Loucy (cell line): ENCODE data around the gene FUBP1.
"Not testable (repeated sequence)": the region's sequence is repeated elsewhere in the genome, so short reads cannot be mapped to it uniquely, and the experiment has no call there.

Experiments used
- H2AFZ ChIP-seq: fragments of 200-600 bp; sonication (generic); 2 replicates; pipeline ENCODE4 v1.6.0; 2016; ENCODE audit warnings: antibody characterized with exemption, mild to moderate bottlenecking, low read length, moderate library complexity
- H3F3A ChIP-seq: fragments of 200-600 bp; 2 replicates; pipeline ENCODE4 v1.6.0; 2016; ENCODE audit warnings: antibody characterized with exemption, low read depth, mild to moderate bottlenecking
- H3K27me3 ChIP-seq: fragments of 200-600 bp; sonication (generic); 2 replicates; pipeline ENCODE4 v1.6.1; 2014; ENCODE audit warnings: low read length, mild to moderate bottlenecking; ENCODE audit not compliant: insufficient read depth, poor library complexity, severe bottlenecking
- H3K36me3 ChIP-seq: fragments of 200-600 bp; sonication (generic); 2 replicates; pipeline ENCODE4 v1.6.1; 2016; ENCODE audit warnings: low read length; ENCODE audit not compliant: insufficient read depth
- H3K4me1 ChIP-seq: fragments of 200-600 bp; sonication (generic); 2 replicates; pipeline ENCODE4 v1.5.1; 2014; ENCODE audit warnings: low read length, mild to moderate bottlenecking; ENCODE audit not compliant: insufficient read depth, poor library complexity, severe bottlenecking
- H3K4me2 ChIP-seq: fragments of 200-600 bp; sonication (generic); 2 replicates; pipeline ENCODE4 v1.6.0; 2014; ENCODE audit warnings: antibody characterized with exemption, low read length, low read depth, mild to moderate bottlenecking; ENCODE audit not compliant: poor library complexity, severe bottlenecking
- H3K4me3 ChIP-seq: fragments of 200-600 bp; sonication (generic); 2 replicates; pipeline ENCODE4 v1.5.1; 2014; ENCODE audit warnings: low read length, mild to moderate bottlenecking, mixed read lengths; ENCODE audit not compliant: poor library complexity, severe bottlenecking
- H3K79me2 ChIP-seq: fragments of 200-600 bp; sonication (generic); 2 replicates; pipeline ENCODE4 v1.6.1; 2014; ENCODE audit warnings: low read length; ENCODE audit not compliant: insufficient read depth
- H3K9ac ChIP-seq: fragments of 200-600 bp; sonication (generic); 2 replicates; pipeline ENCODE4 v1.6.0; 2014; ENCODE audit warnings: mild to moderate bottlenecking, low read depth, low read length, moderate library complexity; ENCODE audit not compliant: poor library complexity, severe bottlenecking
- H3K9me2 ChIP-seq: fragments of 200-600 bp; sonication (generic); replicated peaks from 2 replicates; pipeline ENCODE4 v1.6.1; 2016; ENCODE audit warnings: low read depth, low read length, mixed read lengths
- H3K9me3 ChIP-seq: fragments of 200-600 bp; sonication (generic); 2 replicates; pipeline ENCODE4 v1.6.1; 2014; ENCODE audit warnings: mild to moderate bottlenecking, antibody characterized with exemption, low read length, low read depth; ENCODE audit not compliant: insufficient read depth
- H4K20me1 ChIP-seq: fragments of 200-600 bp; sonication (generic); 2 replicates; pipeline ENCODE4 v1.6.0; 2014; ENCODE audit warnings: antibody characterized with exemption, low read length, mild to moderate bottlenecking; ENCODE audit not compliant: insufficient read depth, poor library complexity, severe bottlenecking
- EZH2phosphoT487 ChIP-seq: fragments of 200-600 bp; IDR thresholded peaks from 2 replicates; pipeline ENCODE4 v1.6.1; 2018; ENCODE audit warnings: antibody characterized with exemption, mild to moderate bottlenecking, moderate library complexity, borderline replicate concordance
- TF ChIP-seq, protein P1 (sequence below): fragments of 200-600 bp; sonication (generic); conservative IDR thresholded peaks from 2 replicates; pipeline ENCODE4 v1.5.1; 2014; ENCODE audit warnings: mild to moderate bottlenecking, antibody characterized with exemption, low read length

FUBP1 gene

DNA sequence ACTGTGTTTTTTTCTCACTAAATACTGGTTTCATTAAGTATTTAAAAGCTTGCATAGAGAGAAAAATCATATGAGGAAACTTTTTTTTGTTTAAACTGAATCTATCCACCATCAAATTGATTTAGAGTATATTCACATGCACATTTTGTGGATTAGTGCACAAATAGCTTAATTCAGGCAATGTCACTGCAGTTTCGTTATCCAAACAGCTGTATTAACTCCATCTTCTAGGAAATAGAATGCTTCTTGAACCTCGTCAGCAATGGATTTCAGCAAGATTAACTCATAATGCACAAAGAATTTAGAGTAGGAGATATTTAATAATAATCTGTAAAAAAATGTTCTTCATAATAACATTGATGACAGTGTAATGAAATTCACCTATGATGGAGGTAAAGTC lies 52.9 kb downstream of the FUBP1 start:
- TF ChIP-seq EZH2phosphoT487, result no peak
- TF ChIP-seq, protein P1, sequence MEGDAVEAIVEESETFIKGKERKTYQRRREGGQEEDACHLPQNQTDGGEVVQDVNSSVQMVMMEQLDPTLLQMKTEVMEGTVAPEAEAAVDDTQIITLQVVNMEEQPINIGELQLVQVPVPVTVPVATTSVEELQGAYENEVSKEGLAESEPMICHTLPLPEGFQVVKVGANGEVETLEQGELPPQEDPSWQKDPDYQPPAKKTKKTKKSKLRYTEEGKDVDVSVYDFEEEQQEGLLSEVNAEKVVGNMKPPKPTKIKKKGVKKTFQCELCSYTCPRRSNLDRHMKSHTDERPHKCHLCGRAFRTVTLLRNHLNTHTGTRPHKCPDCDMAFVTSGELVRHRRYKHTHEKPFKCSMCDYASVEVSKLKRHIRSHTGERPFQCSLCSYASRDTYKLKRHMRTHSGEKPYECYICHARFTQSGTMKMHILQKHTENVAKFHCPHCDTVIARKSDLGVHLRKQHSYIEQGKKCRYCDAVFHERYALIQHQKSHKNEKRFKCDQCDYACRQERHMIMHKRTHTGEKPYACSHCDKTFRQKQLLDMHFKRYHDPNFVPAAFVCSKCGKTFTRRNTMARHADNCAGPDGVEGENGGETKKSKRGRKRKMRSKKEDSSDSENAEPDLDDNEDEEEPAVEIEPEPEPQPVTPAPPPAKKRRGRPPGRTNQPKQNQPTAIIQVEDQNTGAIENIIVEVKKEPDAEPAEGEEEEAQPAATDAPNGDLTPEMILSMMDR, result no peak
- Histone ChIP-seq H3K4me2 (peak overlapping the region; percentile 56), H3K9me2 (no peaks in the 10 kb centered on the region), H2AFZ (peak overlapping the region; percentile 83; the same call in 1 of the 2 replicates), H3K9ac (peak overlapping the region; percentile 40), H3F3A (no peaks in the 10 kb centered on the region), H3K4me1 (peaks cover 4% of the 10 kb centered on the region), H3K79me2 (no peaks in the 10 kb centered on the region), H3K9me3 (no peaks in the 10 kb centered on the region), H4K20me1 (no peaks in the 10 kb centered on the region), H3K4me3 (peak overlapping the region; percentile 66), H3K27me3 (no peaks in the 10 kb centered on the region), H3K36me3 (no peaks in the 10 kb centered on the region)

DNA sequence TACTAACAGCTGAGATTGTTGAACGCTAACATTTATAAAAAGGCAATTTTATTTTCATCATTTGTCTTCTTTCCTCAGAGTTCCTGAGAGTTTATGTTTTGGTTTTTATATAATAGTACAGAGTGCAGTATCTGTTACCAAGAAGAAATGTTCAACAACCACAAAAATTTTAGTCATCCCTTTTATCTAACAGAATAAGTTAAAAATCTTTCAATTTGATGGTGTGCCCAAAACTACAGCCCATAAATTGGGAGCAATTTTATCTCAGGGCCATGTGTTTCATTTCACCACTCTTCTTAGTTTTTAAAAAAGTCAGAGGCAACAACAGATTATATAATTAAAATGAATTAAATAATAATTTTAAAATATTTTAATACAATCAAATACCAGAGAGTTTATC lies 53.4 kb downstream of the FUBP1 start:
- Histone ChIP-seq H3K9me3 (no peaks in the 10 kb centered on the region), H3K4me1 (peaks cover 4% of the 10 kb centered on the region), H3K79me2 (no peaks in the 10 kb centered on the region), H3K4me3 (no peak overlapping the region), H3K4me2 (no peak overlapping the region), H3K9me2 (no peaks in the 10 kb centered on the region), H3K36me3 (no peaks in the 10 kb centered on the region), H3K9ac (no peak overlapping the region), H4K20me1 (no peaks in the 10 kb centered on the region), H3K27me3 (no peaks in the 10 kb centered on the region), H2AFZ (no peak overlapping the region), H3F3A (no peaks in the 10 kb centered on the region)
- TF ChIP-seq, protein P1, result no peak
- no peak for TF ChIP-seq EZH2phosphoT487

DNA sequence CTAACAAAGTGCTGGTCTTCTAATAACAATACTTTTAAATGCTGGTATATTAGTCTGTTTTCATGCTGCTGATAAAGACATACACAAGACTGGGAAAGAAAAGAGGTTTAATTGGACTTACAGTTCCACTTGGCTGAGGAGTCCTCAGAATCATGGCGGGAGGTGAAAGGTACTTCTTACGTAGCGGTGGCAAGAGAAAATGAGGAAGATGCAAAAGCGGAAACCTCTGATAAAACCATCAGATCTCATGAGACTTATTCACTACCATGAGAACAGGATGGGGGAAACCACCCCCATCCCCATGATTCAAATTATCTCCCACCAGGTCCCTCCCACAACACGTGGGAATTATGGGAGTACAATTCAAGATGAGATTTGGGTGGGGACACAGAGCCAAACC lies 60.0 kb downstream of the FUBP1 start:
- H3K9me3 ChIP-seq, H3K27me3 ChIP-seq, H2AFZ ChIP-seq: not testable (repeated sequence)

DNA sequence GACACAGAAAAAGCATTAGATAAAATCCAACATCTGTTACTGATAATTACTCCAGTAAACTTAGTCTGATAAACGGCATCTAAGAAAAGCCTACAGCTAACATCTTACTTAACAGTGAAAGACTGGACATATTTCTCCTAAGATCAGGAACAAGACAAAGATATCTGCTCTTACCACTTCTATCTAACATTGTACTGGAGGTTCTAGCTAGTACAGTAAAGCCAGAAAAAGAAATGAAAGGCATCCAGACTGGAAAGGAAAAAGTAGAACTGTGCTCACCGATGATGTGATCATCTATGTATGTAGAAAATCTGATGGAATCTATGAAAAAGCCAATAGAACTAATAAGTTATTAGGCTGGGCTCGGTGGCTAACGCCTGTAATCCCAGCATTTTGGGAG lies 68.8 kb downstream of the FUBP1 start:
- Histone ChIP-seq H3K27me3 (no peaks in the 10 kb centered on the region), H4K20me1 (no peaks in the 10 kb centered on the region), H3K4me1 (no peaks in the 10 kb centered on the region), H3K36me3 (no peaks in the 10 kb centered on the region), H3K4me2 (no peak overlapping the region), H2AFZ (no peak overlapping the region), H3K9ac (no peak overlapping the region), H3K9me2 (no peaks in the 10 kb centered on the region), H3K9me3 (no peaks in the 10 kb centered on the region), H3K79me2 (no peaks in the 10 kb centered on the region), H3K4me3 (no peak overlapping the region), H3F3A (no peaks in the 10 kb centered on the region)
- TF ChIP-seq, protein P1, result no peak
- TF ChIP-seq EZH2phosphoT487, result no peak

More for the DNA sequence above, 60.0 kb downstream of the FUBP1 start:
- H3K4me2 ChIP-seq, H4K20me1 ChIP-seq, H3K9ac ChIP-seq, H3K4me3 ChIP-seq, H3K4me1 ChIP-seq, H3K36me3 ChIP-seq, H3K79me2 ChIP-seq, H3K9me2 ChIP-seq, H3F3A ChIP-seq: not testable (repeated sequence)
